ENCODE data around the gene GOLGA6L26. TPM values are rescaled to one million over a fixed set of nuclear protein-coding genes. Genes with fewer than 3 reads are reported as not detected.
"Not testable (repeated sequence)": the region's sequence is repeated elsewhere in the genome, so short reads cannot be mapped to it uniquely, and the experiment has no call there.

The GOLGA6L26 gene, protein sequence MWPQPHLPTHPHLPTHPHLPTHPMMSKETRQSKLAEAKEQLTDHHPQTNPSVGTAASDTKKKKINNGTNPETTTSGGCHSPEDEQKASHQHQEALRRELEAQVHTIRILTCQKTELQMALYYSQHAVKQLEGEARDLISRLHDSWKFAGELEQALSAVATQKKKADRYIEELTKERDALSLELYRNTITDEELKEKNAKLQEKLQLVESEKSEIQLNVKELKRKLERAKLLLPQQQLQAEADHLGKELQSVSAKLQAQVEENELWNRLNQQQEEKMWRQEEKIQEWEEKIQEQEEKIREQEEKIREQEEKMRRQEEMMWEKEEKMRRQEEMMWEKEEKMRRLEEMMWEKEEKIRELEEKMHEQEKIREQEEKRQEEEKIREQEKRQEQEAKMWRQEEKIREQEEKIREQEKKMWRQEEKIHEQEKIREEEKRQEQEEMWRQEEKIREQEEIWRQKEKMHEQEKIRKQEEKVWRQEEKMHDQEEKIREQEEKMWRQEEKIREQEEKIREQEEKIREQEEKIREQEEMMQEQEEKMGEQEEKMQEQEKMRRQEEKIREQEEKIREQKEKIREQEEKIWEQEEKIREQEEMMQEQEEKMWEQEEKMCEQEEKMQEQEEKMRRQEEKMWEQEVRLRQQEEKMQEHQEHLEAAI
- not detected for total RNA-seq
- long read RNA-seq = 0 reads

DNA sequence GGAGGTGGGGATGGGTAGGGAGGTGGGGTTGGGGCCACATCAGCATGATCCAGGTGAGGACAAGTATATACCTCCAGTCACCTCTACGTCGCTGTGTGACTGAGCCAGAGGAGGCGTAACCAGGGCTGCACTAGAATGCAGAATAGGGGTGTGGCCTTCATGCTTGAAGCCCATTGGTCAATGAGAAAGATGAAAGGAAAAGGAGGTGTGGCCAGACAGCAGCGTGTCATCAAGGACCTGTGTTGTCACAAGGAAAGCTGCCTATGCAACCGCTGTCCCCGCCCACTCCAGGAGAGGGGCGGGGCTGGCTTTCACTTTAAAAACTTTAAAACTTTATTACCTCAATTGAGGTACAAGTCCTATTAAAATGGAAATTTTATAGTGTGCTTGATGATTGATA lies at the start of gene GOLGA6L26:
Gene GOLGA6L26 (minus strand): TSS at position 101 of the 400 bp plus-strand sequence. CDS start 61 bp downstream, at position 40.
- intact Hi-C loops (cut with DNase I); H3K4me3 ChIP-seq; DNase-seq; ATAC-seq; H3K36me3 ChIP-seq; H3K27me3 ChIP-seq; H3K4me1 ChIP-seq; H3K27ac ChIP-seq; H3K9me3 ChIP-seq: not testable (repeated sequence)

- H3K27me3 ChIP-seq; H3K9me3 ChIP-seq; H3K4me3 ChIP-seq; DNase-seq; H3K4me1 ChIP-seq; ATAC-seq; H3K36me3 ChIP-seq; intact Hi-C loops (cut with DNase I); H3K27ac ChIP-seq: not testable (repeated sequence)
These were observed 47.2 kb upstream of the GOLGA6L26 start for GRCh38 chr15:23381192-23381591.

- H3K27ac ChIP-seq; H3K27me3 ChIP-seq; H3K4me3 ChIP-seq; H3K4me1 ChIP-seq; intact Hi-C loops (cut with DNase I); DNase-seq; H3K36me3 ChIP-seq; ATAC-seq; H3K9me3 ChIP-seq: not testable (repeated sequence)
These were observed 46.7 kb upstream of the GOLGA6L26 start for GRCh38 chr15:23380700-23381099.

GRCh38 chr15:23378946-23379345 lies 45.0 kb upstream of the GOLGA6L26 start:
- H3K4me3 ChIP-seq; DNase-seq; intact Hi-C loops (cut with DNase I); ATAC-seq; H3K4me1 ChIP-seq; H3K9me3 ChIP-seq; H3K36me3 ChIP-seq; H3K27ac ChIP-seq; H3K27me3 ChIP-seq: not testable (repeated sequence)

GRCh38 chr15:23374226-23374625 lies 40.2 kb upstream of the GOLGA6L26 start:
- H3K36me3 ChIP-seq; DNase-seq; H3K27me3 ChIP-seq; intact Hi-C loops (cut with DNase I); H3K9me3 ChIP-seq; ATAC-seq; H3K27ac ChIP-seq; H3K4me1 ChIP-seq; H3K4me3 ChIP-seq: not testable (repeated sequence)

- H3K27ac ChIP-seq; H3K27me3 ChIP-seq; DNase-seq; H3K36me3 ChIP-seq; H3K9me3 ChIP-seq; H3K4me3 ChIP-seq; intact Hi-C loops (cut with DNase I); H3K4me1 ChIP-seq; ATAC-seq: not testable (repeated sequence)
These were observed 39.0 kb upstream of the GOLGA6L26 start for GRCh38 chr15:23372891-23373600.

DNA sequence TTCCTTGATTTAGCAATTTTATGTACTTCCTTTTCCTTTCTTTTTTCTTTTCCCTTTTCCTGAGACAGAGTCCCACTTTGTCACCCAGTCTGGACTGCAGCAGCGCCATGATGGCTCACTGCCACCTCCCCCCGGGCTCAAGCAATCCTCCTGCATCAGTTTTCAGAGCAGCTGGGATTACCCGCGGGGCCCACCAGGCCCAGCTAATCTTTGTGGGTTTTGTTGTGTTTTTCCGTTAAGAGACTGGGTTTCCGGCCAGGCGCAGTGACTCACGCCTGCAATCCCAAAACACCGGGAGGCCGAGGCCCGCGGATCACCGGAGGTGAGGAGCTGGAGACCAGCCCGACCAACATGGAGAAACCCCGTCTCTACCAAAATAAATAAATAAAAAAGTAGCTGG lies 38.3 kb upstream of the GOLGA6L26 start:
- no peaks in the 10 kb centered on the region for H3K9me3 ChIP-seq
- H3K36me3 ChIP-seq = no peaks in the 10 kb centered on the region
- no peak overlapping the region for H3K4me3 ChIP-seq
- H3K27ac ChIP-seq = no peak overlapping the region
- no peaks in the 10 kb centered on the region for H3K27me3 ChIP-seq
- H3K4me1 ChIP-seq = no peaks in the 10 kb centered on the region
- no peak for DNase-seq
- ATAC-seq = no peak
- TF ChIP-seq, protein P1, sequence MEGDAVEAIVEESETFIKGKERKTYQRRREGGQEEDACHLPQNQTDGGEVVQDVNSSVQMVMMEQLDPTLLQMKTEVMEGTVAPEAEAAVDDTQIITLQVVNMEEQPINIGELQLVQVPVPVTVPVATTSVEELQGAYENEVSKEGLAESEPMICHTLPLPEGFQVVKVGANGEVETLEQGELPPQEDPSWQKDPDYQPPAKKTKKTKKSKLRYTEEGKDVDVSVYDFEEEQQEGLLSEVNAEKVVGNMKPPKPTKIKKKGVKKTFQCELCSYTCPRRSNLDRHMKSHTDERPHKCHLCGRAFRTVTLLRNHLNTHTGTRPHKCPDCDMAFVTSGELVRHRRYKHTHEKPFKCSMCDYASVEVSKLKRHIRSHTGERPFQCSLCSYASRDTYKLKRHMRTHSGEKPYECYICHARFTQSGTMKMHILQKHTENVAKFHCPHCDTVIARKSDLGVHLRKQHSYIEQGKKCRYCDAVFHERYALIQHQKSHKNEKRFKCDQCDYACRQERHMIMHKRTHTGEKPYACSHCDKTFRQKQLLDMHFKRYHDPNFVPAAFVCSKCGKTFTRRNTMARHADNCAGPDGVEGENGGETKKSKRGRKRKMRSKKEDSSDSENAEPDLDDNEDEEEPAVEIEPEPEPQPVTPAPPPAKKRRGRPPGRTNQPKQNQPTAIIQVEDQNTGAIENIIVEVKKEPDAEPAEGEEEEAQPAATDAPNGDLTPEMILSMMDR (IDR thresholded peaks at IDR 0.05) = no peak
- intact Hi-C loops (cut with DNase I) = no loop called here

DNA sequence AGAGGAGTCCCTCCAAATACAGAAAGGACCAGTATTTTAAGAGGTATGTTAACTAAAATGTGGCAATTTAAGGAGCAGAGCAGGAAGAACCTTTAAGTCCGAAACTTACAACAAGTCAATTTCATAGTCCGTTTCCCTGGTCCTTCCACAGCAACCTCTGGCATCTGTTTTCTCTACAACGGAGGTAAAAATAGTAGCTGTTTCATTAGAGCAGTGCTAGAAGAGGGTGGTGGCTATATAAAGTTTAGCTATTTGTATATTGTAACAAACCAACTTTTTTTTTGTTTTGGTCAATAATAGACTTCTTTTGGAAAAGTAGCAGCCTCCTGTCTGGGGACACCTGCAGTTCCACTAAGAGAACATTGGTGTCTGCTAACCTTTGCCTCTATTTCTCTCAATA lies 37.9 kb upstream of the GOLGA6L26 start:
- H3K9me3 ChIP-seq; H3K4me1 ChIP-seq; H3K27me3 ChIP-seq; H3K27ac ChIP-seq; H3K36me3 ChIP-seq; ATAC-seq; H3K4me3 ChIP-seq; DNase-seq; intact Hi-C loops (cut with DNase I): not testable (repeated sequence)

- H3K4me3 ChIP-seq; H3K27me3 ChIP-seq; ATAC-seq; H3K9me3 ChIP-seq; intact Hi-C loops (cut with DNase I); H3K27ac ChIP-seq; DNase-seq; H3K36me3 ChIP-seq; H3K4me1 ChIP-seq: not testable (repeated sequence)
These were observed 37.1 kb upstream of the GOLGA6L26 start for GRCh38 chr15:23371134-23371533.

Data from upper lobe of right lung (tissue), 1 donor.